ENCODE data around the gene SLC25A41.

SLC25A41 gene

GRCh38 chr19:6379744-6380143 lies 53.8 kb downstream of the SLC25A41 start:
- no peak for TF ChIP-seq CTCF (IDR thresholded peaks at IDR 0.05; ENCODE audit: control insufficient read depth, extremely low read depth, insufficient read depth)
- no peak for DNase-seq (ENCODE audit: low read depth)
- H3K4me3 ChIP-seq (ENCODE audit: low read depth, low read length): no peak overlapping the region

- DNase-seq (ENCODE audit: low read depth): no peak
- TF ChIP-seq CTCF (IDR thresholded peaks at IDR 0.05; ENCODE audit: control insufficient read depth, extremely low read depth, insufficient read depth): no peak
- no peak overlapping the region for H3K4me3 ChIP-seq (ENCODE audit: low read depth, low read length)
Measured at GRCh38 chr19:6378486-6378885, 55.1 kb downstream of the SLC25A41 start.

GRCh38 chr19:6378041-6378440 lies 55.5 kb downstream of the SLC25A41 start:
- DNase-seq (ENCODE audit: low read depth): no peak
- TF ChIP-seq CTCF (IDR thresholded peaks at IDR 0.05; ENCODE audit: control insufficient read depth, extremely low read depth, insufficient read depth): no peak
- no peak overlapping the region for H3K4me3 ChIP-seq (ENCODE audit: low read depth, low read length)

GRCh38 chr19:6376512-6377190 lies 56.9 kb downstream of the SLC25A41 start:
- H3K4me3 ChIP-seq (ENCODE audit: low read depth, low read length): no peak overlapping the region
- no peak for DNase-seq (ENCODE audit: low read depth)
- TF ChIP-seq CTCF (IDR thresholded peaks at IDR 0.05; ENCODE audit: control insufficient read depth, extremely low read depth, insufficient read depth): no peak

Data from LNCaP clone FGC (cell line).